Panc1 (cell line): ENCODE results near the gene TP53BP1.

Experiments used
- SIN3A ChIP-seq: IDR thresholded peaks from 2 replicates; pipeline ENCODE4 v1.6.1; 2012; ENCODE audit warnings: low read depth, mild to moderate bottlenecking, low read length, moderate library complexity, borderline replicate concordance; ENCODE audit not compliant: insufficient read depth
- TF ChIP-seq, protein P1 (sequence below): fragments of 450-650 bp; IDR thresholded peaks from 2 replicates; pipeline ENCODE4 v1.5.1; 2017; ENCODE audit warnings: mild to moderate bottlenecking

DNA sequence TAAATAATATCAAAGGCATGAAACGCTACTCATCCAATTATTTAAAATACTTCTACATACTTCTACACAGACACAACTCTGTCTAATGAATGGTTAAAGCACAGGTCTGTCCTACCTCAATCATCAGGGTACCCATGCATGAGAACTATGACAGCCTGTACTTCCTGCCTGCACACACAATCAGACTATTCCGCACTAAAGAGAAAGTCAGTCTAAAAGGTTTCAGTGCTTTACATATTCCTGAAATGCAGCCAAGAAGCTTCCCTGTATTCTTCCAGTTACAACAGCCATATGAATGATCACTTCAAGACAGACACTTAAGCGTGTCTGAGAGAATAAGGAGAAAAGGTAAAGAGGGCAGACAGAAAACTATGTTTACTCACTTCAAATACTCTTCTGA, 63.3 kb downstream of the TP53BP1 start:
- TF ChIP-seq, protein P1, sequence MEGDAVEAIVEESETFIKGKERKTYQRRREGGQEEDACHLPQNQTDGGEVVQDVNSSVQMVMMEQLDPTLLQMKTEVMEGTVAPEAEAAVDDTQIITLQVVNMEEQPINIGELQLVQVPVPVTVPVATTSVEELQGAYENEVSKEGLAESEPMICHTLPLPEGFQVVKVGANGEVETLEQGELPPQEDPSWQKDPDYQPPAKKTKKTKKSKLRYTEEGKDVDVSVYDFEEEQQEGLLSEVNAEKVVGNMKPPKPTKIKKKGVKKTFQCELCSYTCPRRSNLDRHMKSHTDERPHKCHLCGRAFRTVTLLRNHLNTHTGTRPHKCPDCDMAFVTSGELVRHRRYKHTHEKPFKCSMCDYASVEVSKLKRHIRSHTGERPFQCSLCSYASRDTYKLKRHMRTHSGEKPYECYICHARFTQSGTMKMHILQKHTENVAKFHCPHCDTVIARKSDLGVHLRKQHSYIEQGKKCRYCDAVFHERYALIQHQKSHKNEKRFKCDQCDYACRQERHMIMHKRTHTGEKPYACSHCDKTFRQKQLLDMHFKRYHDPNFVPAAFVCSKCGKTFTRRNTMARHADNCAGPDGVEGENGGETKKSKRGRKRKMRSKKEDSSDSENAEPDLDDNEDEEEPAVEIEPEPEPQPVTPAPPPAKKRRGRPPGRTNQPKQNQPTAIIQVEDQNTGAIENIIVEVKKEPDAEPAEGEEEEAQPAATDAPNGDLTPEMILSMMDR = no peak
- TF ChIP-seq SIN3A = no peak
